ENCODE data around the gene EPN1. TPM values are rescaled to one million over a fixed set of nuclear protein-coding genes. Genes with fewer than 3 reads are reported as not detected.
"Not testable (repeated sequence)": the region's sequence is repeated elsewhere in the genome, so short reads cannot be mapped to it uniquely, and the experiment has no call there.

The EPN1 gene
- total and polyA plus RNA-seq, 2 of the 13 experiments (the other 11 are each of a cell fraction or from before 2014, with no cell fraction given), result 28.9 to 31.7 TPM

DNA sequence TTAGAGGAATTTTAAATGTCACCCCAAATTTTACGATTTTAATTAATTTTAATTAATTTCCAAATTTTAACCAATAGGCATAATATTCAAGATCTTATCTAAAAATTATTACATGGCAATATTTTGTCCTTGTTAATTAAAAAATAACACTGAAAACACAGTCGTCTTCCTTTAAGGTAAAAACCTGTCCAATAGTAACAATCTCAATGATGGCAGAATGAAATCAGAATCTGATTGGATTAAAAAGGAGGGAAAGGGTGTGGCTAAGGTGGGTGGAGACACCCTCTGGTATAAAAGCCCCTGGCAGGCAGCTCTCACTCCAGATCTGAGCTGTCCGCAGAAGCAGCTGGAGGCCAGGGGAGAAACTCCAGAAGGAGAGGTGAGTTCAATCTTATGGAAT, 83.8 kb downstream of the EPN1 start, which contains the start of gene RFPL4A:
Gene RFPL4A, plus strand, starts transcription at position 301 of the 400 bp plus-strand sequence. CDS start 2,704 bp downstream, outside the sequence.
- POLR2A ChIA-PET; H3K4me1 ChIP-seq (ENCODE audit: insufficient read depth, low read length); H4K20me1 ChIP-seq (ENCODE audit: insufficient read depth, low read length); DNase-seq (ENCODE audit: low spot score); H3K4me2 ChIP-seq (ENCODE audit: low read depth, low read length); in situ Hi-C loops (cut with HindIII; ENCODE audit: extremely low pct_ligation_motif_present, low pct_unique_long_range_greater_than_20kb); H3K9ac ChIP-seq (ENCODE audit: insufficient read depth, low read depth, low read length); H3K4me3 ChIP-seq (replicated peaks in 1 of 3; ENCODE audit: insufficient read depth in 1 of 3, low read depth in 2 of 3, low read length in 3 of 3); ATAC-seq; H3K27ac ChIP-seq (ENCODE audit: extremely low read length, insufficient read depth, low read length); H2AFZ ChIP-seq (ENCODE audit: low read length); H3K36me3 ChIP-seq (replicated peaks in 1 of 2; ENCODE audit: control insufficient read depth in 1 of 2, insufficient read depth in 2 of 2, low read length in 2 of 2); intact Hi-C loops (cut with micrococcal nuclease; ENCODE audit: unreplicated experiment); H3K9me3 ChIP-seq (ENCODE audit: low read length); CTCF ChIA-PET (ENCODE audit: low intra/inter-chr PET ratio, low total read pairs); FAIRE-seq; BruUV-seq (replicated peaks); H3K79me2 ChIP-seq (ENCODE audit: insufficient read depth, low read length): not testable (repeated sequence)
- WGBS (ENCODE audit: low lambda C conversion rate), result 25% methylated on average over 3 of the region's 3 CpGs
- H3K27me3 ChIP-seq (ENCODE audit: control insufficient read depth in 1 of 2, insufficient read depth in 2 of 2, low read length in 2 of 2), result peaks cover 0 to 22% of the 10 kb centered on the region in 2 experiments; a peak in 3 of 5 replicates

Small RNA genes lying within 50 kb of the gene (small RNA-seq; reads per million reads assigned to genes)
- 0 reads per million in 3 experiments for gene AC010525.2 (ENCODE audit: insufficient read depth in 2 of 3, insufficient read length in 3 of 3, low read depth in 2 of 3, low replicate concordance in 1 of 3)

Other genes with a start within 250 kb of the EPN1 start
- not detected in 2 replicates for gene SHISA7, start 231.9 kb upstream of the EPN1 start, total RNA-seq (2016; rRNA removed; fragmentation: Illumina TruSeq; extraction: Trizol)
- not detected in 2 replicates for gene SHISA7, start 231.9 kb upstream of the EPN1 start, polyA plus RNA-seq (2011; rRNA removed)
- gene ISOC2, start 213.6 kb upstream of the EPN1 start, total RNA-seq (2016; rRNA removed; fragmentation: Illumina TruSeq; extraction: Trizol), result 105 and 106 TPM in 2 replicates
- 76.8 and 91.2 TPM in 2 replicates for gene ISOC2, start 213.6 kb upstream of the EPN1 start, polyA plus RNA-seq (2011; rRNA removed)
- not detected in 2 replicates for gene C19orf85, start 210.5 kb upstream of the EPN1 start, total RNA-seq (2016; rRNA removed; fragmentation: Illumina TruSeq; extraction: Trizol)
- not detected in 2 replicates for gene C19orf85, start 210.5 kb upstream of the EPN1 start, polyA plus RNA-seq (2011; rRNA removed)
- gene ZNF628, start 198.6 kb upstream of the EPN1 start, total RNA-seq (2016; rRNA removed; fragmentation: Illumina TruSeq; extraction: Trizol), result 1.00 and 1.2 TPM in 2 replicates
- 0.48 and 0.54 TPM in 2 replicates for gene ZNF628, start 198.6 kb upstream of the EPN1 start, polyA plus RNA-seq (2011; rRNA removed)
- 14.7 and 22.3 TPM in 2 replicates for gene NAT14, start 190.0 kb upstream of the EPN1 start, total RNA-seq (2016; rRNA removed; fragmentation: Illumina TruSeq; extraction: Trizol)
- gene NAT14, start 190.0 kb upstream of the EPN1 start, polyA plus RNA-seq (2011; rRNA removed), result 20.7 and 24.7 TPM in 2 replicates
- not detected in 2 replicates for gene SSC5D, start 186.8 kb upstream of the EPN1 start, total RNA-seq (2016; rRNA removed; fragmentation: Illumina TruSeq; extraction: Trizol)
- gene SSC5D, start 186.8 kb upstream of the EPN1 start, polyA plus RNA-seq (2011; rRNA removed), result 0.03 TPM in 1 of 2 replicates, not detected in the other
- gene SBK2, start 138.1 kb upstream of the EPN1 start, total RNA-seq (2016; rRNA removed; fragmentation: Illumina TruSeq; extraction: Trizol), result 0.24 and 0.45 TPM in 2 replicates
- 0.14 TPM in 1 of 2 replicates, not detected in the other for gene SBK2, start 138.1 kb upstream of the EPN1 start, polyA plus RNA-seq (2011; rRNA removed)
- gene SBK3, start 129.7 kb upstream of the EPN1 start, total RNA-seq (2016; rRNA removed; fragmentation: Illumina TruSeq; extraction: Trizol), result 0.46 and 0.66 TPM in 2 replicates
- 0.77 and 1.5 TPM in 2 replicates for gene SBK3, start 129.7 kb upstream of the EPN1 start, polyA plus RNA-seq (2011; rRNA removed)
- gene ZNF579, start 94.4 kb upstream of the EPN1 start, total RNA-seq (2016; rRNA removed; fragmentation: Illumina TruSeq; extraction: Trizol), result 1.7 and 2.9 TPM in 2 replicates
- 2.1 and 2.2 TPM in 2 replicates for gene ZNF579, start 94.4 kb upstream of the EPN1 start, polyA plus RNA-seq (2011; rRNA removed)
- 3.4 and 5.9 TPM in 2 replicates for gene FIZ1, start 75.7 kb upstream of the EPN1 start, total RNA-seq (2016; rRNA removed; fragmentation: Illumina TruSeq; extraction: Trizol)
- gene FIZ1, start 75.7 kb upstream of the EPN1 start, polyA plus RNA-seq (2011; rRNA removed), result 3.6 and 4.1 TPM in 2 replicates
- 1.6 and 4.6 TPM in 2 replicates for gene ZNF524, start 74.9 kb upstream of the EPN1 start, total RNA-seq (2016; rRNA removed; fragmentation: Illumina TruSeq; extraction: Trizol)
- gene ZNF524, start 74.9 kb upstream of the EPN1 start, polyA plus RNA-seq (2011; rRNA removed), result 3.2 and 5.0 TPM in 2 replicates
- gene ZNF865, start 69.6 kb upstream of the EPN1 start, total RNA-seq (2016; rRNA removed; fragmentation: Illumina TruSeq; extraction: Trizol), result 0.93 and 1.0 TPM in 2 replicates
- 1.0 and 1.5 TPM in 2 replicates for gene ZNF865, start 69.6 kb upstream of the EPN1 start, polyA plus RNA-seq (2011; rRNA removed)
- 4.0 and 4.2 TPM in 2 replicates for gene ZNF784, start 50.7 kb upstream of the EPN1 start, total RNA-seq (2016; rRNA removed; fragmentation: Illumina TruSeq; extraction: Trizol)
- gene ZNF784, start 50.7 kb upstream of the EPN1 start, polyA plus RNA-seq (2011; rRNA removed), result 4.1 and 5.1 TPM in 2 replicates
- 3.0 and 4.4 TPM in 2 replicates for gene ZNF580, start 34.2 kb upstream of the EPN1 start, total RNA-seq (2016; rRNA removed; fragmentation: Illumina TruSeq; extraction: Trizol)
- gene ZNF580, start 34.2 kb upstream of the EPN1 start, polyA plus RNA-seq (2011; rRNA removed), result 6.0 and 7.0 TPM in 2 replicates
- 18.4 and 19.6 TPM in 2 replicates for gene ZNF581, start 31.6 kb upstream of the EPN1 start, total RNA-seq (2016; rRNA removed; fragmentation: Illumina TruSeq; extraction: Trizol)
- gene ZNF581, start 31.6 kb upstream of the EPN1 start, polyA plus RNA-seq (2011; rRNA removed), result 49.5 and 52.6 TPM in 2 replicates
- gene CCDC106, start 27.0 kb upstream of the EPN1 start, total RNA-seq (2016; rRNA removed; fragmentation: Illumina TruSeq; extraction: Trizol), result 7.0 and 8.8 TPM in 2 replicates
- gene CCDC106, start 27.0 kb upstream of the EPN1 start, polyA plus RNA-seq (2011; rRNA removed), result 4.7 and 6.2 TPM in 2 replicates
- 124 and 127 TPM in 2 replicates for gene U2AF2, start 20.2 kb upstream of the EPN1 start, total RNA-seq (2016; rRNA removed; fragmentation: Illumina TruSeq; extraction: Trizol)
- 84.3 and 116 TPM in 2 replicates for gene U2AF2, start 20.2 kb upstream of the EPN1 start, polyA plus RNA-seq (2011; rRNA removed)
- gene NLRP9, start 63.2 kb downstream of the EPN1 start, total RNA-seq (2016; rRNA removed; fragmentation: Illumina TruSeq; extraction: Trizol), result not detected in 2 replicates
- gene NLRP9, start 63.2 kb downstream of the EPN1 start, polyA plus RNA-seq (2011; rRNA removed), result not detected in 2 replicates
- gene RFPL4A, start 83.9 kb downstream of the EPN1 start, total RNA-seq (2016; rRNA removed; fragmentation: Illumina TruSeq; extraction: Trizol), result not detected in 2 replicates
- 0.13 TPM in 1 of 2 replicates, not detected in the other for gene RFPL4A, start 83.9 kb downstream of the EPN1 start, polyA plus RNA-seq (2011; rRNA removed)
- gene RFPL4AL1, start 93.9 kb downstream of the EPN1 start, total RNA-seq (2016; rRNA removed; fragmentation: Illumina TruSeq; extraction: Trizol), result not detected in 2 replicates
- gene RFPL4AL1, start 93.9 kb downstream of the EPN1 start, polyA plus RNA-seq (2011; rRNA removed), result not detected in 2 replicates
- 0.02 TPM in 1 of 2 replicates, not detected in the other for gene NLRP11, start 156.8 kb downstream of the EPN1 start, total RNA-seq (2016; rRNA removed; fragmentation: Illumina TruSeq; extraction: Trizol)
- gene NLRP11, start 156.8 kb downstream of the EPN1 start, polyA plus RNA-seq (2011; rRNA removed), result 0.01 TPM in 1 of 2 replicates, not detected in the other
- not detected in 2 replicates for gene NLRP4, start 161.3 kb downstream of the EPN1 start, total RNA-seq (2016; rRNA removed; fragmentation: Illumina TruSeq; extraction: Trizol)
- not detected in 2 replicates for gene NLRP4, start 161.3 kb downstream of the EPN1 start, polyA plus RNA-seq (2011; rRNA removed)